AG10803 (cell line): ENCODE measurements around the gene ZNF557.
"Not testable (repeated sequence)": the region's sequence is repeated elsewhere in the genome, so short reads cannot be mapped to it uniquely, and the experiment has no call there.

Experiments
- DNase-seq: peaks from one replicate; pipeline ENCODE4 v3.0.0; 2010; ENCODE audit warnings: low read depth
- H3K4me3 ChIP-seq: 2 replicates; pipeline ENCODE4 v1.5.1; 2011; ENCODE audit warnings: mild to moderate bottlenecking, low read length, control low read depth
- TF ChIP-seq, protein P1 (sequence below): conservative IDR thresholded peaks from 2 replicates; pipeline ENCODE4 v1.5.1; 2011; ENCODE audit warnings: mild to moderate bottlenecking, low read length, control low read depth, inconsistent platforms

Gene ZNF557

DNA sequence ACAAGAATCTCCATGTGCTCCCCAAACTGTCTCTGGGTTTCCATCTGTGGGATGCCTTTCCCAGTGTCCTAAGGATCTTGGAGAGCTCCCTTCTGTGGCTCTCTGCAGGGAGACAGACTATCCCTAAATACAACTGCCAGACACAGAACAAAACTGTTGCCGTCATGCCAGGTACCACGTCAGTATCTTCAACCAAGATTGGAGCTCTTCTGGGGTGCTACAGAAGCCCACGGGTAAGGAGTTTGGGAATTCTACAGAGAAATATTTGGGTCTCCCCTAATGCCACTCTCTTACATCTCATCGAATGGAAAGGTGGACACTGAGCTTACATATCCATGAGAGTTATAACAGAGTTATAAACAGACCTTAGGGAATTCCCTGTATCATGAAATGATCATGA lies 6.2 kb upstream of the ZNF557 start:
- no peak for DNase-seq
- H3K4me3 ChIP-seq, result no peak overlapping the region
- TF ChIP-seq, protein P1, sequence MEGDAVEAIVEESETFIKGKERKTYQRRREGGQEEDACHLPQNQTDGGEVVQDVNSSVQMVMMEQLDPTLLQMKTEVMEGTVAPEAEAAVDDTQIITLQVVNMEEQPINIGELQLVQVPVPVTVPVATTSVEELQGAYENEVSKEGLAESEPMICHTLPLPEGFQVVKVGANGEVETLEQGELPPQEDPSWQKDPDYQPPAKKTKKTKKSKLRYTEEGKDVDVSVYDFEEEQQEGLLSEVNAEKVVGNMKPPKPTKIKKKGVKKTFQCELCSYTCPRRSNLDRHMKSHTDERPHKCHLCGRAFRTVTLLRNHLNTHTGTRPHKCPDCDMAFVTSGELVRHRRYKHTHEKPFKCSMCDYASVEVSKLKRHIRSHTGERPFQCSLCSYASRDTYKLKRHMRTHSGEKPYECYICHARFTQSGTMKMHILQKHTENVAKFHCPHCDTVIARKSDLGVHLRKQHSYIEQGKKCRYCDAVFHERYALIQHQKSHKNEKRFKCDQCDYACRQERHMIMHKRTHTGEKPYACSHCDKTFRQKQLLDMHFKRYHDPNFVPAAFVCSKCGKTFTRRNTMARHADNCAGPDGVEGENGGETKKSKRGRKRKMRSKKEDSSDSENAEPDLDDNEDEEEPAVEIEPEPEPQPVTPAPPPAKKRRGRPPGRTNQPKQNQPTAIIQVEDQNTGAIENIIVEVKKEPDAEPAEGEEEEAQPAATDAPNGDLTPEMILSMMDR, result no peak

DNA sequence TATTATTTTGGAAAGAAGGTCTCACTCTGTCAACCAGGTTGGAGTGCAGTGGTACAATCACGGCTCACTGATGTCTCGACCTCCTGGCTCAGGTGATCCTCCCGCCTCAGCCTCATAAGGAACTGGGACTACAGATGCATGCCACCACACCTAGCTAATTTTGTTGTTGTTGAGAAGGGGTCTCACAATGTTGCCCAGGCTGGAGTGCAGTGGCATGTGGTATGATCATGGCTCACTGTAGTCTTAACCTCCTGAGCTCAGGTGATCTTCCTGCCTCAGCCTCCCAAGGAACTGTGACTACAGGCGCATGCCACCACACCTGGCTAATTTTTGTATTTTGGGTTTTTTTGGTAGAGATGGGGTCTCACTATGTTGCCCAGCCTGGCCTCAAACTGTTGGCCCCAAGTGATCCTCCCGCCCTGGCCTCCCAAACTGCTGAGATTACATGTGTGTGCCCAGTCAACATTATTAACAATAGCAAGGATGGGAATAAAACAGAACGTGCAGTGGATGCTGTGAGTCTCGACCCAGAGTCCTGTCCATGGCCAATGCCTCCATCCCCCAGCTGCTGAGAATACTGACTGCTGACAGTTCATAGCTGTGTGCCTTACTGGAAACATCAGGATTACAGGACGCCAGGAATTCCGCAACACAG lies 5.6 kb upstream of the ZNF557 start:
- DNase-seq, result no peak
- TF ChIP-seq, protein P1, result no peak
- H3K4me3 ChIP-seq, result no peak overlapping the region

DNA sequence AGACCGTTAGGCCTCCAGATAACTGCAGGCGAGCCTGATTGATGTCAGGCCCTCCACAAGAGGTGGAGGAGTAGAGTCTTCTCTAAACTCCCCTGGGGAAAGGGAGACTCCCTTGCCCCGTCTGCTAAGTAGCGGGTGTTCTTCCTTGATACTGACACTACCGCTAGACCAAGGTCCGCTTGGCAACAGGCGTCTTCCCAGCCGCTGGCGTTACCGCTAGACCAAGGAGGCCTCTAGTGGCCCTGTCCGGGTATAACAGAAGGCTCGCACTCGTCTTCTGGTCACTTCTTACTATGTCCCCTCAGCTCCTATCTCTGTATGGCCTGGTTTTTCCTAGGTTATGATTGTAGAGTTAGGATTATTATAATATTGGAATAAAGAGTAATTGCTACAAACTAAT lies 2.4 kb upstream of the ZNF557 start:
- TF ChIP-seq, protein P1, result peak; percentile 20
- H3K4me3 ChIP-seq, result not testable (repeated sequence)
- DNase-seq, result peak; percentile 13

DNA sequence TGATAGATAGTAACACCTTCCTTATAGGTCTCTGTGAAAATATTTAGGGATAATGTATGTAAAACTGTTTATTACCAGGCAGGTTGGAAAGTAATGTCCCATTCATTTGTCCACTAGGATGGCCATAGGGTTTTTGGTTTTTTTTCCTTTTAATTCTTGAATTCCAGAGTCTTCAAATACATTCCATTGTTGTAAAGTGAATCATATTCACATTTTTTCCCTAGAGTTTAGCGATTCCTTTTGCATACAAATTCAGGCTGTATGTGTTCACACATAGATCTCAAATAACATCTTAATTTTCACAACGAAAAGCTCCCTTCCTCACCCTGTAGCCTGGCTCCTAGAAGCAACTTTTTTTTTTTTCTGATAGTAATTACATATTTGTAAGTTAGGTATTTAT lies 1.8 kb upstream of the ZNF557 start:
- peak; percentile 59 for DNase-seq
- H3K4me3 ChIP-seq, result no peak overlapping the region
- TF ChIP-seq, protein P1, result no peak

DNA sequence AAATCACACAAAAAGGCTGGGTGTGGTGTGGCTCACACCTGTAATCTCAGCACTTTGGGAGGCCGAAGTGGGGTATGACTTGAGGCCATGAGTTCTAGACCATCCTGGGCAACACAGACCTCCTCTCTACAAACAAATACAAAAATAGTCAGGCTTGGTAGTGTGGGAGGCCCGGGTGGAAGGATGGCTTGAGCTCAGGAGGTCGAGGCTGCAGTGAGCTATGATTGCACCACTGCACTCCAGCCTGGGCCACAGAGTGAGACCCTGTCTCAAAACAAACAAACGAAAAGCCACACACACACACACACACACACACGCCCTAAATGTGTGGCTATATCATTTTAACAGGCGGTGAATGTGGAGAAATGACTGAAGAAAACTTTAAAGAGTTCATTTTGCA lies 904 bp upstream of the ZNF557 start:
- no peak for DNase-seq
- TF ChIP-seq, protein P1, result no peak
- peak overlapping the region; percentile 43; the same call in 1 of the 2 replicates for H3K4me3 ChIP-seq

DNA sequence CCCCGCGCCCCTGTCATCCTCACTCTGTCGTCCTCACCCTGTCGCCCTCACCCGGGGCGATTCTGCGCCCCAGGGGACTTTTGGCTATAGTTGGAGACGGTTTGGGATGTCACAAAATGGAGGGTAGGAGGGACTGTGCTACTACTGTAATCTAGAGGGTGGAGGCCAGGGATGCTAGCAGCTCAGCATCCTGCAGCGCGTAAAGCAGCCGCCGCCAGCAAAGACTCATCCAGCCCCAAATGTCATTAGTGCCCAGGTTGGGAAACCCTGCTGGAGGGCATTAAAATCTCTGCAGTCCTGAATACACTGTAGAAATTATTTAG lies 362 bp downstream of the ZNF557 start:
- TF ChIP-seq, protein P1, result no peak
- peak; percentile 10 for DNase-seq
- H3K4me3 ChIP-seq, result peak overlapping the region; percentile 83

DNA sequence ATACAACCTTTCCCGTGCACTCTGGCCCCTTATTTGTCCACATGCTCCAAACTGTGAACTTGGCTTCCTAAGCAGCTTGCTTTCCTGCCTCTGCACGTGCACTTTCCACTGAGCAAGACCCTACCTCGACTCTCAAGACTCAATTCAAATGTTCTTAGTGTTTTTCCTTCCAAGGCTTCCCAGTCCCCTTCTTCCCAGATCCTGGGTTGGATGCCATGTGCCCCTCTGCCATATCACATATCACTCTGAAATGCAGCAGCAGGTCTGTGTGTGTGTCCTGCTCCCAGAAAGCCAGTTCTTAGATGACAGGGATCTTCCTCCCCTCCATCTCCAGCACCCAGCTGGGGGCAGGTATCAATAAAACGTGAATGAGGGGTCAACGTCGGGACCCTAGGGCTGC lies 3.0 kb downstream of the ZNF557 start:
- no peak overlapping the region for H3K4me3 ChIP-seq
- TF ChIP-seq, protein P1, result no peak
- no peak for DNase-seq
